Mesenchymal stem cell (in vitro differentiated cells and primary cell): ENCODE results near the gene GALNT2.

Experiments used
- DNase-seq: peaks from one replicate; pipeline ENCODE4 v3.0.0-alpha.2; 2013
- H2AFZ ChIP-seq: one replicate; pipeline ENCODE4 v1.6.1; 2013; ENCODE audit warnings: low read depth, mild to moderate bottlenecking, control low read depth, inconsistent platforms, low read length, moderate library complexity
- H2AK5ac ChIP-seq: 2 replicates; pipeline ENCODE4 v1.6.1; 2013; ENCODE audit warnings: low read length, moderate library complexity, mild to moderate bottlenecking, inconsistent platforms; ENCODE audit not compliant: severe bottlenecking
- H2BK120ac ChIP-seq: one replicate; pipeline ENCODE4 v1.6.1; 2013; ENCODE audit warnings: low read depth, mild to moderate bottlenecking, inconsistent platforms, low read length, moderate library complexity
- H2BK12ac ChIP-seq, 2 experiments: one replicate each; pipeline ENCODE4 v1.6.1; 2013; ENCODE audit warnings: inconsistent platforms in 2 of 2, low read length in 2 of 2, mild to moderate bottlenecking in 2 of 2, moderate library complexity in 2 of 2, control low read depth in 1 of 2
- H2BK15ac ChIP-seq: one replicate; pipeline ENCODE4 v1.6.1; 2013; ENCODE audit warnings: mild to moderate bottlenecking, low read depth, inconsistent platforms; ENCODE audit not compliant: poor library complexity, severe bottlenecking
- H2BK5ac ChIP-seq: 2 replicates; pipeline ENCODE4 v1.6.1; 2013; ENCODE audit warnings: low read depth, mild to moderate bottlenecking, low read length, control low read depth, inconsistent platforms; ENCODE audit not compliant: poor library complexity, severe bottlenecking
- H3K14ac ChIP-seq, 2 experiments: one replicate each; pipeline ENCODE4 v1.6.1; 2013; ENCODE audit warnings: inconsistent platforms in 2 of 2, low read length in 2 of 2, control low read depth in 1 of 2, mild to moderate bottlenecking in 1 of 2, moderate library complexity in 1 of 2
- H3K18ac ChIP-seq, 2 experiments: one replicate each; pipeline ENCODE4 v1.6.1; 2013; ENCODE audit warnings: inconsistent platforms in 2 of 2, low read length in 2 of 2, control low read depth in 1 of 2, low read depth in 1 of 2, mild to moderate bottlenecking in 1 of 2
- H3K23ac ChIP-seq, 2 experiments: one replicate each; pipeline ENCODE4 v1.6.1; 2013; ENCODE audit warnings: inconsistent platforms in 2 of 2, low read length in 2 of 2, mild to moderate bottlenecking in 2 of 2, moderate library complexity in 2 of 2, control low read depth in 1 of 2
- H3K27ac ChIP-seq: 2 replicates; pipeline ENCODE4 v1.5.1; 2013; ENCODE audit warnings: mild to moderate bottlenecking, moderate library complexity, low read length, control low read depth, inconsistent platforms; ENCODE audit not compliant: poor library complexity, severe bottlenecking
- H3K27me3 ChIP-seq, 2 experiments: 2 replicates each; pipeline versions ENCODE4 v1.6.1 to v1.7.0; 2013; ENCODE audit warnings: low read length in 2 of 2, mild to moderate bottlenecking in 2 of 2, moderate library complexity in 2 of 2, control low read depth in 1 of 2, inconsistent platforms in 1 of 2; ENCODE audit not compliant: control insufficient read depth in 1 of 2, insufficient read depth in 1 of 2
- H3K36me3 ChIP-seq, 2 experiments: 2 replicates each; pipeline versions ENCODE4 v1.6.1 to v1.7.0; 2013; ENCODE audit warnings: low read length in 2 of 2, control low read depth in 1 of 2, inconsistent platforms in 1 of 2, low read depth in 1 of 2, mild to moderate bottlenecking in 1 of 2; ENCODE audit not compliant: insufficient read depth in 2 of 2, control insufficient read depth in 1 of 2
- H3K4ac ChIP-seq, 2 experiments: one replicate each; pipeline ENCODE4 v1.6.1; 2013; ENCODE audit warnings: inconsistent platforms in 2 of 2, low read length in 2 of 2, mild to moderate bottlenecking in 2 of 2, moderate library complexity in 2 of 2, control low read depth in 1 of 2, low read depth in 1 of 2
- H3K4me1 ChIP-seq: 2 replicates; pipeline ENCODE4 v1.6.1; 2013; ENCODE audit warnings: low read depth, low read length, control low read depth; ENCODE audit not compliant: control insufficient read depth, insufficient read depth
- H3K4me2 ChIP-seq: 2 replicates; pipeline ENCODE4 v1.6.1; 2013; ENCODE audit warnings: low read length, mild to moderate bottlenecking, inconsistent platforms; ENCODE audit not compliant: poor library complexity, severe bottlenecking
- H3K4me3 ChIP-seq, 2 experiments: 2 replicates each; pipeline versions ENCODE4 v1.5.1 to v1.7.0; 2013; ENCODE audit warnings: low read length in 2 of 2, mild to moderate bottlenecking in 2 of 2, control low read depth in 1 of 2, low read depth in 1 of 2; ENCODE audit not compliant: insufficient read depth in 1 of 2
- H3K79me1 ChIP-seq: replicated peaks from 2 replicates; pipeline ENCODE4 v1.6.1; 2013; ENCODE audit warnings: mild to moderate bottlenecking, control low read depth, low read length, inconsistent platforms; ENCODE audit not compliant: poor library complexity, severe bottlenecking
- H3K9ac ChIP-seq: 2 replicates; pipeline ENCODE4 v1.7.0; 2013; ENCODE audit warnings: mild to moderate bottlenecking, low read length, moderate library complexity
- H3K9me3 ChIP-seq: 2 replicates; pipeline ENCODE4 v1.7.0; 2013; ENCODE audit warnings: mild to moderate bottlenecking, low read length; ENCODE audit not compliant: control insufficient read depth
- H4K8ac ChIP-seq: one replicate; pipeline ENCODE4 v1.6.1; 2013; ENCODE audit warnings: inconsistent platforms, mild to moderate bottlenecking, low read length, moderate library complexity
- H4K91ac ChIP-seq: one replicate; pipeline ENCODE4 v1.6.1; 2013; ENCODE audit warnings: mild to moderate bottlenecking, low read length, inconsistent platforms
- WGBS: methylation state at CpG from one replicate; pipeline ENCODE4 v1.1.7; 2013; ENCODE audit warnings: mixed read lengths; 5-methylcytosine and 5-hydroxymethylcytosine counted together

Gene GALNT2

GRCh38 chr1:230030122-230030821, 36.8 kb upstream of the GALNT2 start:
- Histone ChIP-seq H3K9ac (no peak overlapping the region), H2BK5ac (no peak overlapping the region), H3K4me3 (no peak overlapping the region), H3K27ac (no peak overlapping the region), H2AFZ (no peak overlapping the region), H2BK15ac (no peak overlapping the region), H2BK12ac (no peak overlapping the region), H3K36me3 (no peaks in the 10 kb centered on the region), H3K4me2 (no peak overlapping the region), H3K23ac (no peak overlapping the region), H3K4ac (no peak overlapping the region), H3K79me1 (no peaks in the 10 kb centered on the region), H3K18ac (no peak overlapping the region), H3K14ac (no peak overlapping the region), H3K4me1 (no peaks in the 10 kb centered on the region), H4K8ac (no peak overlapping the region), H4K91ac (no peak overlapping the region), H2AK5ac (no peak overlapping the region), H3K27me3 (no peaks in the 10 kb centered on the region), H3K9me3 (peaks cover 9% of the 10 kb centered on the region), H2BK120ac (no peak overlapping the region)
- WGBS, result 73% methylated on average over 1 of the region's 2 CpGs
- DNase-seq, result no peak

DNA sequence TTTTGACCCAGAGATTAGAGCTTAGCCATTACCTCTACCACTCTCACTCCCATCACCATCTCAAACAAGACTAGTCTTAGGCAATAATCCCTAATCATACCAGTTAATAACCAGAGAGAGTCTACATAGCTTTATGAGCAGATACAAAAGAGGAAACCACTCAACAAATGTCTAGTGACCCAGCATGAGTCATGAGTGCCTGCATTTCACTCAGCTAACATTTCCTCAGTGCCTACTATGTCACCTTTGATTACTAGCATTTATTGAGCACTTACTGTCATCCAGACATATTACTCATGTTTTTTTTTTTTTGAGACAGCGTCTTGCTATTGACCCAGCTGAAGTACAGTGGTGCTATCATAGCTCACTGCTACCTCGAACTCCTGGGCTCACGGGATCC, 35.9 kb upstream of the GALNT2 start:
- Histone ChIP-seq H3K14ac (no peak overlapping the region), H4K91ac (no peak overlapping the region), H2BK15ac (no peak overlapping the region), H4K8ac (no peak overlapping the region), H3K27me3 (no peaks in the 10 kb centered on the region), H3K36me3 (no peaks in the 10 kb centered on the region), H3K18ac (no peak overlapping the region), H2BK5ac (no peak overlapping the region), H3K9ac (no peak overlapping the region), H3K4ac (no peak overlapping the region), H3K4me2 (no peak overlapping the region), H2AFZ (no peak overlapping the region), H3K4me3 (no peak overlapping the region), H3K23ac (no peak overlapping the region), H3K9me3 (peaks cover under 1% of the 10 kb centered on the region), H2BK12ac (no peak overlapping the region), H2AK5ac (no peak overlapping the region), H3K27ac (no peak overlapping the region), H2BK120ac (no peak overlapping the region), H3K4me1 (no peaks in the 10 kb centered on the region), H3K79me1 (no peaks in the 10 kb centered on the region)
- 88% methylated on average over 3 of the region's 3 CpGs for WGBS
- peak; percentile 14 for DNase-seq

DNA sequence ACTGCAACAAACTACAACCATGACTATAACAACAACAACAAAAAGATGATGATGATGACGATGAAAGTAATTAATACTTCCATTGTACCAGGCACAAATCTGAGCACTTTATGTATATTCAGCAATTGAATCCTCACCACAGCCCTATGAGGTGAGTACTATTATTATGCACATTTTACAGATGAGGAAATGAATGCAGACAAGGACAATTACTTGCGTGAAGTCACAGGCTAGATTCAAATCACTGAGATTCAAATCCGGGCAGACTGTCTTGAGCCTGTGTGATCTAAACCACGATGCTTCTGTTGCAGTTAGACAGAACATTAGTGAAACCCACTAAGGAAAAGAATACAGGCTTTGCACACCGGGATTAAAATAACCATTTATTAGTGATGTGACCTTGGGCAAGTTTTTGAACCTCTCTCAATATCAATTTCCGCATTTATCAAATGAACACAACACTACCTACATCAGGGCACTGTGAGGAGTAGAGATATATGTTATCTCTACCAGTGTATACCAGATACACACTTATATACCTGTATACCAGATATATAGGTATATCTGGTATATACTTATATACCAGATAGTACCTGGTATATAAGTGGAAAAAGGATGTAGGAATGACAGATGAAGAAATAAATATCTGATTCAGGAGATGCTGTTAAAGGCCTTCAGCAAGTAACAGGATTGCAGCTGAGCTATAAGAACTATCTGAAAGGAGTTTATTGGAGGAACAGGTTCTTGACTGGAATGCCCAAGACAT, 34.3 kb upstream of the GALNT2 start:
- no peak overlapping the region for H2AFZ ChIP-seq
- peaks cover 3% of the 10 kb centered on the region for H3K9me3 ChIP-seq
- no peaks in the 10 kb centered on the region for H3K27me3 ChIP-seq
- H2AK5ac ChIP-seq, result no peak overlapping the region
- no peak overlapping the region for H4K8ac ChIP-seq
- H2BK5ac ChIP-seq, result no peak overlapping the region
- H3K4me3 ChIP-seq, result no peak overlapping the region
- no peak overlapping the region for H3K27ac ChIP-seq
- H3K79me1 ChIP-seq, result no peaks in the 10 kb centered on the region
- no peak overlapping the region for H4K91ac ChIP-seq
- H3K23ac ChIP-seq, result no peak overlapping the region
- H2BK15ac ChIP-seq, result no peak overlapping the region
- H2BK120ac ChIP-seq, result no peak overlapping the region
- no peak overlapping the region for H3K4ac ChIP-seq
- WGBS, result 83% methylated on average over 3 of the region's 6 CpGs
- H3K18ac ChIP-seq, result no peak overlapping the region
- no peak for DNase-seq
- no peak overlapping the region for H2BK12ac ChIP-seq
- no peaks in the 10 kb centered on the region for H3K36me3 ChIP-seq
- H3K4me1 ChIP-seq, result no peaks in the 10 kb centered on the region
- H3K4me2 ChIP-seq, result no peak overlapping the region
- no peak overlapping the region for H3K9ac ChIP-seq
- H3K14ac ChIP-seq, result no peak overlapping the region

DNA sequence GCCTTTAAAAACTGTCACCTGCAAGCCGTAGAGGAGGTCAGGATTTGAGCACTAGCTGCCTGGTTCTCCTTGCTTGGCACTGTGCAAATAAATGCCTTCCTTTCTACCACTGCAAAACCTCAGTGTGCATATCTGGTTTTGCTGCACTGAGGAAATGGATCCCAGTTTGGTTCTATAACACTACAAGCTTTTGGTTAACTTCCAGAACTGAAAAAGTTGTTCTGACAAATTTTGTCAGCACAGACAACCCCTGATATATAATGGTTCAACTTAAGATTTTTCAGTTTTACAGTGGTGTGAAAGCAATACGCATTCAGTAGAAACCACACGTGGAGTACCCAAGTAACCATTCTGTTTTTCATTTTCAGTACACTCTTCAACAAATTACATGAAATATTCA, 29.8 kb upstream of the GALNT2 start:
- no peak overlapping the region for H2BK5ac ChIP-seq

More for the DNA sequence above, 29.8 kb upstream of the GALNT2 start:
- Histone ChIP-seq H3K9ac (no peak overlapping the region), H3K36me3 (no peaks in the 10 kb centered on the region), H3K27ac (no peak overlapping the region), H2AK5ac (no peak overlapping the region), H3K4me3 (no peak overlapping the region), H3K79me1 (no peaks in the 10 kb centered on the region), H3K23ac (no peak overlapping the region), H3K27me3 (no peaks in the 10 kb centered on the region), H2BK120ac (no peak overlapping the region), H3K9me3 (peaks cover 3% of the 10 kb centered on the region), H2BK12ac (no peak overlapping the region), H4K8ac (no peak overlapping the region), H3K4me1 (no peaks in the 10 kb centered on the region), H2AFZ (no peak overlapping the region), H3K4ac (no peak overlapping the region), H2BK15ac (no peak overlapping the region), H3K4me2 (no peak overlapping the region), H4K91ac (no peak overlapping the region), H3K14ac (no peak overlapping the region), H3K18ac (no peak overlapping the region)
- WGBS, result 66% methylated on average over 3 of the region's 3 CpGs
- DNase-seq, result no peak
